Activated CD8-positive, alpha-beta memory T cell treated with anti-CD3 and anti-CD28 coated beads for 4 hours (primary cell): ENCODE measurements around the gene KCTD3.

Experiments used
- DNase-seq, 2 donors: peaks; one replicate each; pipeline ENCODE4 v3.0.0-alpha.2; 2020; ENCODE audit warnings: low read depth in 2 of 2

KCTD3 gene

DNA sequence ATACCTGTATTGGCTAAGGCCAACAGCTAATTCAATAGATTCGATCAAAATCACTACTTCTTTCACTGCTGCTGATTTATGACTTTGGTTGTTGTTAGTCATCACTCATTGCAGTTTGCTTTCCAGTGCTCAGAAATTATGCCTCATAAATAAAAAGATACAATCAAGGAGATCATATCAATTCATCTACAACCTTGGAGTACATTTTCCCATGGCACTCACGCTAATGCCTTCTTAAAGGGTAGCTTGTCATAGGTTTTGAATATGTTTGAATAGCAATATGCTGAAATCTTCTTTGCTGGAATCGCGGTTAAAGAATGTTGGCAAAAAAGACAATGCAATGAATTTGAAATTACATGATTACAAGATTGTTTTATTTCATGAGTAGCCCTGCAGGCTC, 89.9 kb downstream of the KCTD3 start:
- DNase-seq, result no peak

- DNase-seq, result no peak
Measured at GRCh38 chr1:215660259-215660658, 93.2 kb downstream of the KCTD3 start.

DNA sequence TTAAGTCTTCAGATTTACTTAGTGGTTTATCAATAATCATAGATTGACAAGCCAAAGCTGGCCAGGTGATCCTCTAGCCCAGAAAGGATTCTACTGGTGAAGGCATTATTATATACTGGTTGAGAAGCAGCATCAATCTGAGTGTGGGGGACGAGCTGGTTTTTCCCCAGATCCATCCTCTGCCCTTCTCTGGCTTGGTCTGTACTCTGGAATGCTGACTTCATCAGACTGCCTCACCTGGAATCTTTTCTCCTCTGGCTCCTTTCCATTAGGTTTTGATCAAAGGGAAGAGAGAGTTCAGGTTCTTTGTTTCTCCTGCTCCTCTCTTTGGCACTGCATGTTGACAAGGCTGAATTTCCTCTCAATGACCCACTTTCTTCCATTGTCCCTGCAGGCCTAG, 93.9 kb downstream of the KCTD3 start:
- DNase-seq, result no peak

DNA sequence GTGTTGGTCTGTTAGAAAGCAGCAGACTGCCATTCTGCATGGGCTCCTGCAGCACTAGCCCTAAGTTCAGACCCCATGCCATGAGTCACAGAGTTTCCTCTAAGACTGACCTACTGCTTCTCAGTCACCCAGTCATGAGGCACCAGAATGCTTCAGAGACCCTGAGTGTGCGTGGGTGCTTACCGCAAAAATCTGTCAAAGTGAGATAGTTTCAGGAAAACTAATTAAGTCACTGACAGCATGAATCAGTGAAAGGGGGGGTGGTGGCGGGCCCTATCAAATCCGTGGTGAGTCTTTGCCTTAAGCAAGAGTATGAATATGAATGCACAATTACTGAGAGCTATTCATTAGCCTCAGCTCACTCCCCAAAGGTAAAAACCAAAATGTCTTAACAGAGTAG, 98.1 kb downstream of the KCTD3 start:
- DNase-seq, result no peak

DNA sequence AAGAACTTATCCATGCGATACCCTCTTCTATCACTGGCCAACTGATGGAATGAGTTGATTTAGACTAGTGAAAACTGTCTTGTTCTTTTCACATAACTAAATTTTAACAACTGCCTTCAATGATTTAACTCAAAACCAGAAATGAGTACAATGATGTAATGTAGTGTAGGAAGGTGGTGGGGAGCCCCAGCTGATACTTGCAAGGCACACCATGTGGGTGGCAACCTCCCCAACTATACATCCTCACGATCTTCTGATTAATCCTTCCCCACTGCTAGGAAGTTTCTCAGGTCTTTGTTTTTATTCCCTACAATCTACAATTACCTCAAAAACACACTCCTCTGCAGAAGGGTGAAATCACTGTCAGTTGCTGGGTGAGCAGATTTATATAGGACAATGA, 100.7 kb downstream of the KCTD3 start:
- DNase-seq, result no peak

DNA sequence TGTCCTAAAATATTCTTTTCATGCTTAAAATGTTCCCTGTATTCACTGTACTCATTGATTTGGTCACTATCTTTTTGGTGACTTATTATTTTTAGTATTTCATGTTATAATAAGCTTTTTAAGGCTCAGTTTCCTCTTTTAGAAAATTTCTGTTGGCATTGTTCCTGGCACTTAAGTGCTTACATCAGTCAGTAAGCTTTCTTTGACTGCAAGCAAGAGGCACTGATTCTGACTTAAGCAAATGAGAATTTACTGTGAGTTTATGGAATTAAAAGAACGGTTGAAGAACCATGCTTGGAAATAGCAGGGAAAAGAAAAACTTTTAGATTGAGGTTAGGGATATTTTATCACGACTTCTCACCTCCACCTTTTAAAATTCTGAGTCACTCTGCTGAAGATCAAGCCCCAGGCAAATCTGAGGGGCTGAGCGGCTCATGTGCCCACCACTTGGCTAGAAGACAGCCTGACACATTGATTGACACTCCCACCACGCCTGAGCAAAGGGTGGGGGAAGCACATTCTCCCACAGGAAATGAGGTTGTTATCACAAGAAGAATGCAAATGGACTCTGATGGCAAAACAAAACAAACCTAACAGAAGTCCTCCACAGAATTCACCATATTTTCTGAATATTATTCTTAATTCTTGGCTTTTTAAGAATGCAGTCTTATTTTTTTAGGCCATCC, 102.8 kb downstream of the KCTD3 start:
- no peak for DNase-seq
